RWPE2 (cell line): Measurements from ENCODE around the gene ACOXL.

Experiments
- ATAC-seq: fragments of 200-7000 bp; cut with Tn5 transposase; 3 replicates; pipeline ENCODE4 v1.9.1; 2021; ENCODE audit warnings: low read depth
- DNase-seq: peaks from one replicate; pipeline ENCODE4 v3.0.0-alpha.2; 2020; ENCODE audit warnings: low spot score
- H3K27ac ChIP-seq: fragments of 450-650 bp; 2 replicates; pipeline ENCODE4 v1.5.1; 2017; ENCODE audit warnings: mild to moderate bottlenecking; ENCODE audit not compliant: poor library complexity, severe bottlenecking
- H3K27me3 ChIP-seq: fragments of 250-450 bp; sonication (Bioruptor Pico); 2 replicates; pipeline ENCODE4 v1.5.1; 2021; ENCODE audit warnings: mild to moderate bottlenecking, moderate library complexity; ENCODE audit not compliant: insufficient read depth, poor library complexity, severe bottlenecking
- H3K36me3 ChIP-seq: fragments of 250-450 bp; sonication (Bioruptor Pico); 2 replicates; pipeline ENCODE4 v1.5.1; 2020; ENCODE audit warnings: low read depth, mild to moderate bottlenecking, moderate library complexity
- H3K4me1 ChIP-seq: fragments of 250-450 bp; sonication (Bioruptor Pico); 2 replicates; pipeline ENCODE4 v1.5.1; 2021; ENCODE audit warnings: mild to moderate bottlenecking, moderate library complexity; ENCODE audit not compliant: insufficient read depth, poor library complexity, severe bottlenecking
- H3K4me3 ChIP-seq: fragments of 250-450 bp; sonication (Bioruptor Pico); 2 replicates; pipeline ENCODE4 v1.5.1; 2021; ENCODE audit warnings: mild to moderate bottlenecking, moderate library complexity; ENCODE audit not compliant: severe bottlenecking
- H3K9me3 ChIP-seq: fragments of 250-450 bp; sonication (Bioruptor Pico); 2 replicates; pipeline ENCODE4 v1.5.1; 2021; ENCODE audit warnings: mild to moderate bottlenecking, moderate library complexity; ENCODE audit not compliant: severe bottlenecking
- CTCF ChIP-seq: fragments of 450-650 bp; IDR thresholded peaks from one replicate; pipeline ENCODE4 v1.5.1; 2017; ENCODE audit warnings: mild to moderate bottlenecking, moderate library complexity; ENCODE audit not compliant: poor library complexity, severe bottlenecking

ACOXL gene

GRCh38 chr2:111156529-111156928, 424.2 kb downstream of the ACOXL start:
- Histone ChIP-seq H3K27me3 (no peaks in the 10 kb centered on the region), H3K36me3 (peaks cover 6% of the 10 kb centered on the region; the same call in 1 of the 2 replicates), H3K4me1 (peaks cover 15% of the 10 kb centered on the region), H3K27ac (peak overlapping the region; percentile 36), H3K4me3 (no peak overlapping the region), H3K9me3 (no peaks in the 10 kb centered on the region)
- no peak for ATAC-seq
- no peak for TF ChIP-seq CTCF
- no peak for DNase-seq

GRCh38 chr2:111157071-111157661, 424.8 kb downstream of the ACOXL start:
- Histone ChIP-seq H3K27me3 (no peaks in the 10 kb centered on the region), H3K36me3 (no peaks in the 10 kb centered on the region; the same call in 1 of the 2 replicates), H3K9me3 (no peaks in the 10 kb centered on the region), H3K4me3 (no peak overlapping the region), H3K4me1 (peaks cover 15% of the 10 kb centered on the region), H3K27ac (no peak overlapping the region)
- no peak for DNase-seq
- no peak for ATAC-seq
- no peak for TF ChIP-seq CTCF

GRCh38 chr2:111157798-111158197, 425.4 kb downstream of the ACOXL start:
- no peak overlapping the region for H3K4me3 ChIP-seq
- H3K36me3 ChIP-seq: no peaks in the 10 kb centered on the region
- ATAC-seq (no peak), DNase-seq (no peak)
- no peaks in the 10 kb centered on the region for H3K27me3 ChIP-seq
- peaks cover 15% of the 10 kb centered on the region for H3K4me1 ChIP-seq
- no peak for TF ChIP-seq CTCF
- H3K9me3 ChIP-seq: no peaks in the 10 kb centered on the region
- H3K27ac ChIP-seq: no peak overlapping the region

GRCh38 chr2:111159641-111160040, 427.3 kb downstream of the ACOXL start:
- peaks cover 2% of the 10 kb centered on the region for H3K36me3 ChIP-seq
- H3K27me3 ChIP-seq: no peaks in the 10 kb centered on the region
- H3K27ac ChIP-seq: no peak overlapping the region
- peaks cover 15% of the 10 kb centered on the region for H3K4me1 ChIP-seq
- no peaks in the 10 kb centered on the region for H3K9me3 ChIP-seq
- DNase-seq: no peak
- no peak for TF ChIP-seq CTCF
- no peak overlapping the region for H3K4me3 ChIP-seq
- ATAC-seq: no peak

GRCh38 chr2:111160758-111161157, 428.4 kb downstream of the ACOXL start:
- no peak overlapping the region for H3K4me3 ChIP-seq
- no peak for TF ChIP-seq CTCF
- peak overlapping the region; percentile 3 for H3K27ac ChIP-seq

More at GRCh38 chr2:111160758-111161157, 428.4 kb downstream of the ACOXL start:
- H3K36me3 ChIP-seq: peaks cover 7% of the 10 kb centered on the region
- DNase-seq (no peak), ATAC-seq (peak; percentile 98)
- no peaks in the 10 kb centered on the region for H3K9me3 ChIP-seq
- H3K4me1 ChIP-seq: peaks cover 9% of the 10 kb centered on the region
- H3K27me3 ChIP-seq: no peaks in the 10 kb centered on the region
